OCI-LY1 (cell line): ENCODE data around the gene GXYLT2.

Experiments used
- H2AFZ ChIP-seq: fragments of 200-600 bp; sonication (generic), shearing (Covaris generic); 2 replicates; pipeline ENCODE4 v1.6.0; 2014; ENCODE audit warnings: antibody characterized with exemption, mild to moderate bottlenecking, low read length
- H3F3A ChIP-seq: fragments of 200-600 bp; sonication (generic), shearing (Covaris generic); 2 replicates; pipeline ENCODE4 v1.6.0; 2014; ENCODE audit warnings: mild to moderate bottlenecking, antibody characterized with exemption, low read length, moderate library complexity; ENCODE audit not compliant: insufficient read depth
- H3K27ac ChIP-seq: fragments of 200-600 bp; sonication (generic); 2 replicates; pipeline ENCODE4 v1.5.1; 2014; ENCODE audit warnings: low read length, mixed run types, mild to moderate bottlenecking, low read depth; ENCODE audit not compliant: poor library complexity, severe bottlenecking
- H3K27me3 ChIP-seq: fragments of 200-600 bp; sonication (generic); 2 replicates; pipeline ENCODE4 v1.6.0; 2014; ENCODE audit warnings: antibody characterized with exemption, mild to moderate bottlenecking, low read length, moderate library complexity; ENCODE audit not compliant: insufficient read depth
- H3K36me3 ChIP-seq: fragments of 200-600 bp; sonication (generic); 2 replicates; pipeline ENCODE4 v1.6.1; 2014; ENCODE audit warnings: mild to moderate bottlenecking, antibody characterized with exemption, low read length, moderate library complexity, mixed read lengths; ENCODE audit not compliant: insufficient read depth
- H3K4me1 ChIP-seq: fragments of 200-600 bp; sonication (generic); 2 replicates; pipeline ENCODE4 v1.5.1; 2014; ENCODE audit warnings: mild to moderate bottlenecking, low read length, moderate library complexity; ENCODE audit not compliant: insufficient read depth, severe bottlenecking
- H3K4me2 ChIP-seq: fragments of 200-600 bp; sonication (generic), shearing (Covaris generic); 2 replicates; pipeline ENCODE4 v1.6.1; 2014; ENCODE audit warnings: low read length
- H3K4me3 ChIP-seq: fragments of 200-600 bp; sonication (generic); 2 replicates; pipeline ENCODE4 v1.5.1; 2014; ENCODE audit warnings: low read length, low read depth, mild to moderate bottlenecking, mixed read lengths; ENCODE audit not compliant: poor library complexity, severe bottlenecking
- H3K79me2 ChIP-seq: fragments of 200-600 bp; shearing (Covaris generic); 2 replicates; pipeline ENCODE4 v1.6.1; 2016; ENCODE audit warnings: mixed run types, low read length, mixed read lengths; ENCODE audit not compliant: insufficient read depth
- H3K9ac ChIP-seq: fragments of 200-600 bp; sonication (generic), shearing (Covaris generic); 2 replicates; pipeline ENCODE4 v1.6.1; 2014; ENCODE audit warnings: mild to moderate bottlenecking, low read length, mixed read lengths
- H3K9me2 ChIP-seq: fragments of 200-600 bp; sonication (generic), shearing (Covaris generic); 2 replicates; pipeline ENCODE4 v1.6.1; 2014; ENCODE audit warnings: low read depth, mild to moderate bottlenecking, low read length, mixed read lengths
- H3K9me3 ChIP-seq: fragments of 200-600 bp; shearing (Covaris generic); 2 replicates; pipeline ENCODE4 v1.6.1; 2014; ENCODE audit warnings: low read length, mixed read lengths
- H4K20me1 ChIP-seq: fragments of 200-600 bp; sonication (generic), shearing (Covaris generic); 2 replicates; pipeline ENCODE4 v1.6.0; 2016; ENCODE audit warnings: mild to moderate bottlenecking, low read length; ENCODE audit not compliant: insufficient read depth
- EZH2 ChIP-seq: fragments of 200-600 bp; sonication (generic), shearing (Covaris generic); IDR thresholded peaks from 2 replicates; pipeline ENCODE4 v1.8.0; 2017; ENCODE audit warnings: borderline replicate concordance, mixed run types, mild to moderate bottlenecking, antibody characterized with exemption, low read length, moderate library complexity, mixed read lengths
- TF ChIP-seq, protein P1 (sequence below): fragments of 200-600 bp; sonication (generic), shearing (Covaris generic); IDR thresholded peaks from 2 replicates; pipeline ENCODE4 v1.5.1; 2017; ENCODE audit warnings: mild to moderate bottlenecking, antibody characterized with exemption, low read length, moderate library complexity, mixed read lengths

The GXYLT2 gene

DNA sequence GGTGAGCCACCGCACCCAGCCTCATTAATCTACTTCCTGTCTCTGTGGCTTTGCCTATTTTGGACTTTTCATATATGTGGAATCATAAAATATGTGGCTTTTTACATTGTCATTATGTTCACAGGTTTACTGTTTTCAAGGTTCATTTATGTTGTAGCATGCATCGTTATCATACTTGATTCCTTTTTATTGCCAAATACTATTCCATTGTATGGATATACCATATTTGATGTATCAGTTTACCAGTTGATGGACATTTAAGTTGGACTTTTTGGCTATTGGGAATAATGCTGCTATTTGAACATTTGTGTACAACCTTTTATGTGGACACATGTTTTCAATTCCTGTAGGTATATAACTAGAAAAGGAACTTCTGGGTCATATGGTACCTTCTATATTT is 14.0 kb downstream of the GXYLT2 start:
- Histone ChIP-seq H3K27ac (no peak overlapping the region), H3K9me3 (no peaks in the 10 kb centered on the region), H3K9ac (no peak overlapping the region), H3K4me3 (no peak overlapping the region), H2AFZ (no peak overlapping the region), H4K20me1 (no peaks in the 10 kb centered on the region), H3K4me1 (no peaks in the 10 kb centered on the region), H3K27me3 (no peaks in the 10 kb centered on the region), H3K36me3 (no peaks in the 10 kb centered on the region), H3K4me2 (no peak overlapping the region), H3F3A (no peaks in the 10 kb centered on the region), H3K79me2 (no peaks in the 10 kb centered on the region), H3K9me2 (no peaks in the 10 kb centered on the region)
- TF ChIP-seq, protein P1, sequence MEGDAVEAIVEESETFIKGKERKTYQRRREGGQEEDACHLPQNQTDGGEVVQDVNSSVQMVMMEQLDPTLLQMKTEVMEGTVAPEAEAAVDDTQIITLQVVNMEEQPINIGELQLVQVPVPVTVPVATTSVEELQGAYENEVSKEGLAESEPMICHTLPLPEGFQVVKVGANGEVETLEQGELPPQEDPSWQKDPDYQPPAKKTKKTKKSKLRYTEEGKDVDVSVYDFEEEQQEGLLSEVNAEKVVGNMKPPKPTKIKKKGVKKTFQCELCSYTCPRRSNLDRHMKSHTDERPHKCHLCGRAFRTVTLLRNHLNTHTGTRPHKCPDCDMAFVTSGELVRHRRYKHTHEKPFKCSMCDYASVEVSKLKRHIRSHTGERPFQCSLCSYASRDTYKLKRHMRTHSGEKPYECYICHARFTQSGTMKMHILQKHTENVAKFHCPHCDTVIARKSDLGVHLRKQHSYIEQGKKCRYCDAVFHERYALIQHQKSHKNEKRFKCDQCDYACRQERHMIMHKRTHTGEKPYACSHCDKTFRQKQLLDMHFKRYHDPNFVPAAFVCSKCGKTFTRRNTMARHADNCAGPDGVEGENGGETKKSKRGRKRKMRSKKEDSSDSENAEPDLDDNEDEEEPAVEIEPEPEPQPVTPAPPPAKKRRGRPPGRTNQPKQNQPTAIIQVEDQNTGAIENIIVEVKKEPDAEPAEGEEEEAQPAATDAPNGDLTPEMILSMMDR, result no peak
- TF ChIP-seq EZH2, result no peak

DNA sequence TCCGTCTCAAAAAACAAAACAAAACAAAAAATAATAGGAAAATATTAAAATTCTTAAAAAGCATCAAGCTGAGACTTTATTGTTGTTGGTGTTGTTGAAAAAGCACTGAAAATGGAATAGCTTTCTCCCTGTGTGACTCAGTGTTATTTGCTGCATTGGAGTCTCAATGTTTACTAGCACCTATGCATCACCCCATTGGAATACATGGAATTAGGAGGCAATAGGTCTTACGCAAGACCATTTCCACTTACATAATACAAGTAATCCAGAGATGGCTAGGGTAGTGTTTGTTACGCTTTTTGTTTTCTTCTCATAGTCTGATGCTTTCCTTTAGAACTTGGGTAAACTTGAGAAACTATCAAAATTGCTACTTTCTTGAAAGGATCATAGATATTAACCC is 15.2 kb downstream of the GXYLT2 start:
- Histone ChIP-seq H3K4me3 (no peak overlapping the region), H3K9me2 (no peaks in the 10 kb centered on the region), H3K9ac (no peak overlapping the region), H3K4me2 (no peak overlapping the region), H3K27ac (no peak overlapping the region), H3K79me2 (no peaks in the 10 kb centered on the region), H3K9me3 (no peaks in the 10 kb centered on the region), H3K36me3 (no peaks in the 10 kb centered on the region), H3F3A (no peaks in the 10 kb centered on the region), H3K27me3 (no peaks in the 10 kb centered on the region), H4K20me1 (no peaks in the 10 kb centered on the region), H2AFZ (no peak overlapping the region), H3K4me1 (no peaks in the 10 kb centered on the region)
- TF ChIP-seq EZH2, result no peak
- TF ChIP-seq, protein P1, result no peak

- Histone ChIP-seq H3K4me1 (no peaks in the 10 kb centered on the region), H3K9me3 (no peaks in the 10 kb centered on the region), H3K79me2 (no peaks in the 10 kb centered on the region), H2AFZ (no peak overlapping the region), H3K27me3 (no peaks in the 10 kb centered on the region), H4K20me1 (no peaks in the 10 kb centered on the region), H3K9ac (no peak overlapping the region), H3K36me3 (no peaks in the 10 kb centered on the region), H3F3A (no peaks in the 10 kb centered on the region), H3K4me3 (no peak overlapping the region), H3K27ac (no peak overlapping the region), H3K4me2 (no peak overlapping the region), H3K9me2 (no peaks in the 10 kb centered on the region)
- TF ChIP-seq, protein P1, result no peak
- TF ChIP-seq EZH2, result no peak
These were observed 16.3 kb downstream of the GXYLT2 start for GRCh38 chr3:72904163-72904562.
